GM20000 (cell line): ENCODE data around the gene SYNE1.

Source experiments
- DNase-seq: peaks from one replicate; pipeline ENCODE4 v3.0.0; 2012; ENCODE audit warnings: low spot score
- CTCF ChIP-seq: IDR thresholded peaks from 2 replicates; pipeline ENCODE4 v1.5.1; 2012; ENCODE audit warnings: mild to moderate bottlenecking, control low read depth; ENCODE audit errors: extremely low read depth, missing control alignments

Gene SYNE1

GRCh38 chr6:152609125-152609670 is 28.0 kb downstream of the SYNE1 start:
- TF ChIP-seq CTCF = no peak
- DNase-seq = no peak

GRCh38 chr6:152605941-152606340 is 31.2 kb downstream of the SYNE1 start:
- no peak for DNase-seq
- no peak for TF ChIP-seq CTCF

- DNase-seq = no peak
- no peak for TF ChIP-seq CTCF
Observed at GRCh38 chr6:152605342-152605741, 31.8 kb downstream of the SYNE1 start.

- no peak for DNase-seq
- no peak for TF ChIP-seq CTCF
Observed at GRCh38 chr6:152603911-152604310, 33.3 kb downstream of the SYNE1 start.

- TF ChIP-seq CTCF = no peak
- no peak for DNase-seq
Observed at GRCh38 chr6:152600022-152600421, 37.1 kb downstream of the SYNE1 start.

GRCh38 chr6:152598901-152599537 is 38.1 kb downstream of the SYNE1 start:
- no peak for DNase-seq
- TF ChIP-seq CTCF = no peak

- no peak for TF ChIP-seq CTCF
- DNase-seq = no peak
Observed at GRCh38 chr6:152598421-152598820, 38.7 kb downstream of the SYNE1 start.
